ENCODE measurements around the gene RLN3.
A peak's percentile ranks its signal among the peaks of the same experiment; 100 is the strongest.

Gene RLN3, protein sequence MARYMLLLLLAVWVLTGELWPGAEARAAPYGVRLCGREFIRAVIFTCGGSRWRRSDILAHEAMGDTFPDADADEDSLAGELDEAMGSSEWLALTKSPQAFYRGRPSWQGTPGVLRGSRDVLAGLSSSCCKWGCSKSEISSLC

GRCh38 chr19:14027856-14028450 is at the start of gene RLN3:
Gene RLN3, plus strand, starts transcription at chr19:14028148. Its CDS starts 57 bp downstream, at chr19:14028205.
- in situ Hi-C loops (cut with MboI; ENCODE audit: low sequenced_read_pairs) = no loop called here
- Histone ChIP-seq H3K4me1 (peaks cover 8% of the 10 kb centered on the region), H3K36me3 (replicated peaks) (no peaks in the 10 kb centered on the region), H3K27me3 (ENCODE audit: low read depth) (no peaks in the 10 kb centered on the region), H3K9me3 (no peaks in the 10 kb centered on the region), H3K4me3 (no peak within 1 kb of the TSS)
- DNase-seq (ENCODE audit: low spot score in 2 of 2) = no peak

- peak in 1 of 2 experiments; percentile 58 for DNase-seq (ENCODE audit: low spot score in 2 of 2)
- Histone ChIP-seq H3K4me3 (no peak overlapping the region), H3K9me3 (no peaks in the 10 kb centered on the region), H3K4me1 (no peaks in the 10 kb centered on the region), H3K27me3 (ENCODE audit: low read depth) (no peaks in the 10 kb centered on the region), H3K36me3 (replicated peaks) (peaks cover 15% of the 10 kb centered on the region)
- in situ Hi-C loops (cut with MboI; ENCODE audit: low sequenced_read_pairs) = no loop called here
These were observed 49.4 kb upstream of the RLN3 start for GRCh38 chr19:13978351-13979243.

DNA sequence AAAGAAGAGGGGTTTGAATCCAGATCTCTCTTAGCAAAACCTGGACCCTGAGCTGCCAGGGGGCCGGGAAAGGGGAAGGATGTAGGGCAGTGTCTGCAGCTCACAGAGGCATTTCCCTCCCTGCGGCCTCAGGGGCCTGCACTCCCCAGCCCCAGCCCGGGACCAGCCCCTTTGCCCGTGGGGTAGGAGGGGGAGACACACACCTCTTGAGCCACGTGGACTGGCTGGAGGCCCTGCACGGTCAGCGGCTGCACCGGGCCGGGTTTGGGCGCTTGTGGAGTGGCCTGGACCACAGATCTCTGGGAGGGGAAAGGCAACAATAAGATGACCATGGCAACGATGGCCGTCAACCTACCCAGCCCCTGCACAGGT is 48.7 kb upstream of the RLN3 start:
- Histone ChIP-seq H3K36me3 (replicated peaks) (peaks cover 15% of the 10 kb centered on the region), H3K4me3 (no peak overlapping the region), H3K9me3 (no peaks in the 10 kb centered on the region), H3K4me1 (no peaks in the 10 kb centered on the region), H3K27me3 (ENCODE audit: low read depth) (no peaks in the 10 kb centered on the region)
- no peak for DNase-seq (ENCODE audit: low spot score in 2 of 2)
- in situ Hi-C loops (cut with MboI; ENCODE audit: low sequenced_read_pairs) = no loop called here

DNA sequence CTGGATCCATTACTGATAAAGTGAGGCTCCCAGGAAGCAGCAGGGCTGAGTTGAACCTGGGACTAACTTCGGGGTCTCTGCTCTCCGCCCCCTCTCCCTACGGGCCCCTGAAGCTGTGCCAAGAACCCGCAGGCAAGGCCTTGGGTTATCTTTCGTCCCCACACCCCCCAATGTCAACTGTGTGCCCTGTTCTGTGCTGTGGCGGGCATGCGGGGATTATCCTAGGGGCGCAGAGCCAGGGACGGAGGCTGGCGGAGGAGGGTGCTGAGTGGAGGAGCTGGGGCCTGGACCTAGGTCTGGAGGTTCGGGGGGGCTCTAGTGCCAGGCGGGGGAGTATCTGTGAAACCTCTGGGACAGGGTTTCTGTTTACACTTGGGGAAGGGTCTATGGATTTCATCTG is 48.3 kb upstream of the RLN3 start:
- H3K4me3 ChIP-seq = no peak overlapping the region
- H3K9me3 ChIP-seq = no peaks in the 10 kb centered on the region
- no peak for DNase-seq (ENCODE audit: low spot score in 2 of 2)
- H3K27me3 ChIP-seq (ENCODE audit: low read depth) = no peaks in the 10 kb centered on the region
- H3K36me3 ChIP-seq (replicated peaks) = peaks cover 15% of the 10 kb centered on the region
- in situ Hi-C loops (cut with MboI; ENCODE audit: low sequenced_read_pairs) = no loop called here
- H3K4me1 ChIP-seq = no peaks in the 10 kb centered on the region

DNA sequence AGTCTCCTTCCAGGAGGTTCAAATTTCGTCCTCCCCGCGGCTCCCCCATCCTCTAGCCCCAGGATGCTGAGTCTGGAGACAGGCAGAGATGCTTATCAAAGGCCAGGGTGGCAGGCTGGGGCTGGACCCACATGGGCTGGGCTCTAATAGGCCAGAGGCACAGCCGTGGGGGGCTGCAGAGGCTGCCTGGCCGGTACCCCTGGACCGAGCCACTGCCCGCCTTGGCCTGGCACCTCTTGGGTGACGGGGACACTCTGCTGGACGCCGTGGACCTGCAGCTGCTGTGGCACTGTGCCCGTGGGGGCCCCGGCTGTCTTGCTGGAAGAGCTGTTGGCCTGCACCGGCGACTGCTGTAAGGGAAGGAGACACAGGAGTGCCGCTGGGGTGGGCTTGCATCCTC is 47.6 kb upstream of the RLN3 start:
- Histone ChIP-seq H3K36me3 (replicated peaks) (peaks cover 14% of the 10 kb centered on the region), H3K4me1 (no peaks in the 10 kb centered on the region), H3K27me3 (ENCODE audit: low read depth) (no peaks in the 10 kb centered on the region), H3K4me3 (no peak overlapping the region), H3K9me3 (no peaks in the 10 kb centered on the region)
- no peak for DNase-seq (ENCODE audit: low spot score in 2 of 2)
- in situ Hi-C loops (cut with MboI; ENCODE audit: low sequenced_read_pairs) = no loop called here

DNA sequence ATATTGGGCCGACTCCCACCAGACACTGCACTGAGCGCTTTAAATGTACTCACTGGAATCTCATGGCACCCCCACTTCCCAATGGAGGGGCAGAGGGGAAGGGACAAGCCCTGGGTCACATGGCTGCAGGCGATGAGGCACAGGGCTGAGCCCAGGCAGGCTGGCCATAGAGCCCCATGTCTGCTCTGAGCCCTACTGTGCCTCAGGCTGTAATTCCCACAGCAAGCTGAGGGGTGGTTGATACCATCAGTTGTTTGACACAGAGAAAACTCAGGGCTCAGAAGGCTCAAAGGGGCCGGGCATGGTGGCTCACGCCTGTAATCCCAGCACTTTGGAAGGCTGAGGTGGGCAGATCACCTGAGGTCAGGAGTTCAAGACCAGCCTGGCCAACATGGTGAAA is 46.9 kb upstream of the RLN3 start:
- no peaks in the 10 kb centered on the region for H3K9me3 ChIP-seq
- in situ Hi-C loops (cut with MboI; ENCODE audit: low sequenced_read_pairs) = no loop called here
- no peak overlapping the region for H3K4me3 ChIP-seq
- DNase-seq (ENCODE audit: low spot score in 2 of 2) = no peak
- no peaks in the 10 kb centered on the region for H3K4me1 ChIP-seq
- H3K27me3 ChIP-seq (ENCODE audit: low read depth) = no peaks in the 10 kb centered on the region
- H3K36me3 ChIP-seq (replicated peaks) = peaks cover 9% of the 10 kb centered on the region

- Histone ChIP-seq H3K27me3 (ENCODE audit: low read depth) (no peaks in the 10 kb centered on the region), H3K4me3 (no peak overlapping the region), H3K9me3 (no peaks in the 10 kb centered on the region), H3K36me3 (replicated peaks) (peaks cover 5% of the 10 kb centered on the region; the same call in 1 of the 2 replicates), H3K4me1 (no peaks in the 10 kb centered on the region)
- in situ Hi-C loops (cut with MboI; ENCODE audit: low sequenced_read_pairs) = no loop called here
- DNase-seq (ENCODE audit: low spot score in 2 of 2) = no peak
These were observed 46.5 kb upstream of the RLN3 start for GRCh38 chr19:13981467-13981866.

GRCh38 chr19:13981988-13982501 is 45.9 kb upstream of the RLN3 start:
- DNase-seq (ENCODE audit: low spot score in 2 of 2) = no peak
- Histone ChIP-seq H3K4me3 (no peak overlapping the region), H3K36me3 (replicated peaks) (peaks cover 5% of the 10 kb centered on the region; the same call in 1 of the 2 replicates), H3K4me1 (no peaks in the 10 kb centered on the region), H3K27me3 (ENCODE audit: low read depth) (no peaks in the 10 kb centered on the region), H3K9me3 (no peaks in the 10 kb centered on the region)
- in situ Hi-C loops (cut with MboI; ENCODE audit: low sequenced_read_pairs) = no loop called here

DNA sequence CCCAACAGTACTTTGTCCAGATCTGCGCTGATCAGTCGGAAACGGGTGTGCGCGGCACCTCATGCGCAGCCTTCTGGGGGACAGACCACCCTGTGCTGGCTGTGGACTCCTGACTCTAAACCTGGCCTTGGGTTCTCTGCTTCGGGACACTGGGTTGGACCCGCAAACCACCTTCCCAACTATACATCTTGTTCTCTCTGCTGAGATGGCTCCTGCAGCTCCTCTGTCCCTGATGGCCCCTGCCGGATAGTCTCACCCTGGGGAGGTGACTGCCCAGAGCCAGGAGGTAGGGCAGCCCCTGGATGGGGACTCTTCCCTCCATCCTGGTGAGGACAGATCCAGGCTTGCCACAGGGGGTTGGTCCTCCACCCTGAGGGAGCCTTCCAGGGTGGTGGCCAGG is 45.2 kb upstream of the RLN3 start:
- Histone ChIP-seq H3K4me1 (no peaks in the 10 kb centered on the region), H3K36me3 (replicated peaks) (peaks cover 5% of the 10 kb centered on the region; the same call in 1 of the 2 replicates), H3K9me3 (no peaks in the 10 kb centered on the region), H3K4me3 (no peak overlapping the region), H3K27me3 (ENCODE audit: low read depth) (no peaks in the 10 kb centered on the region)
- no peak for DNase-seq (ENCODE audit: low spot score in 2 of 2)
- in situ Hi-C loops (cut with MboI; ENCODE audit: low sequenced_read_pairs) = no loop called here

DNA sequence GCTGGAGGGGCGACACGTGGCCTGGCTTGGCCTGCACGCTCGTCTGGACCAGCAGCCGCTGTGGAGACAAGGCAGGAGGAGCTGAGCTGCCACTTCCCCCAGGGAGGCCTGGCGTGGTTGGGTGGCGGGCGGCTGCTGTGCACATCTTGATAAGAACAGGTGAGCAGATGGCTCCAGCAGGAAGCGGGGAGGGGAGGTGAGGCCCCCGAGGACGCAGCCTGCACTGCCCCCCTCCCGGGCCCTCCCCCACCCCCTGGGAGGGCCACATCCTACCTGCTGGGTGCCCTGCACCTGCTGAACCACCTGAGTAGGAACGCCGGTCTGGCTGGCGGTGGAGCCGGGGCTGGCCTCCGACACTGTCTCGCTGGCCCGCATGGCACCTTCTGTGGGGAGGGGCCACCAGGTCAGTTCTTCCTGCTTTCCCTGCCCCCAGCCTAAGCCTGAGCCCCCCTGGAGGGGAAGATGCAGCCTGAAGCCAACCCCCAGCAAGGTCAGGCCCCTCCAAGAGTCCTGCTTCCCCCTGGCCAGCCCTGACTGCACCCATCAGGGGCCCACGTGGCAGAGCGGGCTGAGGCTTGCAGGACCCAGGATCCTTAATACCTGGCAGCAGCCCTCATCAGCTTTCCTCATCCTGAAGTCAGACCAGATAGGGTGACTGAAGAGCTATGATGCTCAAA is 44.6 kb upstream of the RLN3 start:
- Histone ChIP-seq H3K36me3 (replicated peaks) (peaks cover 5% of the 10 kb centered on the region; the same call in 1 of the 2 replicates), H3K27me3 (ENCODE audit: low read depth) (no peaks in the 10 kb centered on the region), H3K4me3 (no peak overlapping the region), H3K9me3 (no peaks in the 10 kb centered on the region), H3K4me1 (no peaks in the 10 kb centered on the region)
- no peak for DNase-seq (ENCODE audit: low spot score in 2 of 2)
- in situ Hi-C loops (cut with MboI; ENCODE audit: low sequenced_read_pairs) = no loop called here

- peaks cover 8% of the 10 kb centered on the region for H3K36me3 ChIP-seq (replicated peaks)
- no peaks in the 10 kb centered on the region for H3K4me1 ChIP-seq
- in situ Hi-C loops (cut with MboI; ENCODE audit: low sequenced_read_pairs) = no loop called here
- no peak for DNase-seq (ENCODE audit: low spot score in 2 of 2)
- H3K4me3 ChIP-seq = no peak overlapping the region
- H3K9me3 ChIP-seq = no peaks in the 10 kb centered on the region
- H3K27me3 ChIP-seq (ENCODE audit: low read depth) = no peaks in the 10 kb centered on the region
These were observed 43.8 kb upstream of the RLN3 start for GRCh38 chr19:13984186-13984585.

- Histone ChIP-seq H3K36me3 (replicated peaks) (peaks cover 8% of the 10 kb centered on the region), H3K4me1 (no peaks in the 10 kb centered on the region), H3K27me3 (ENCODE audit: low read depth) (no peaks in the 10 kb centered on the region), H3K9me3 (no peaks in the 10 kb centered on the region), H3K4me3 (no peak overlapping the region)
- DNase-seq (ENCODE audit: low spot score in 2 of 2) = no peak
- in situ Hi-C loops (cut with MboI; ENCODE audit: low sequenced_read_pairs) = no loop called here
These were observed 42.8 kb upstream of the RLN3 start for GRCh38 chr19:13984875-13985741.

DNA sequence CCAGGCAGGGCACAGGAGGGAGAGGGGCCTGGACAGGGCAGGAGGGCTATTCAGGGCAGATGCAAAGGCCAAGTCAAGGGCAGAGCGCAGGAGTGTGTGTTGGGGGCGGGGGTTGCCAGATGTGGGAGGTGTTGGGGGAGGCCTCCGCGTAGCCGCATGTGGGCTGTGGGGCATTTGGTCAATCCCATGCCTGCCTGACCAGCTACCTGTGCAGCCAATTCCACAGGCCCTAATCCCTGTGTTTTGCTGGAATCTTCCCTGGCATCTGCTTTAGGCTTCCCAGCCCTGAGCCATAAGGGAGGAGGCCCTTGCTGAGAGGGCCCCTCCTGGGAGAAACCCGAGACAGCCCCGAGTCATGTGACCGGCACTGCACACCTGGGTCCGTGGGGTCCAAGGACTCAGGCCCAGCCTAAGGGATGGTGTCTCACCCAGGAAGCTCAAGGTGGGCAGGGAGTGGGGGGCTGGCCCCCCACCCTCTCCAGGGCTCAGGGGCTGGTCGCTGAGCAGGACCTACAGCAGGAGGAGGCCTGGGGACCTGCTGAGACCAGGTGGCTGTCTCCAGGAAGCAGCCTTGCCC is 42.1 kb upstream of the RLN3 start:
- H3K4me1 ChIP-seq = no peaks in the 10 kb centered on the region
- peaks cover 8% of the 10 kb centered on the region for H3K36me3 ChIP-seq (replicated peaks)
- H3K27me3 ChIP-seq (ENCODE audit: low read depth) = no peaks in the 10 kb centered on the region
- no peaks in the 10 kb centered on the region for H3K9me3 ChIP-seq
- in situ Hi-C loops (cut with MboI; ENCODE audit: low sequenced_read_pairs) = no loop called here
- DNase-seq (ENCODE audit: low spot score in 2 of 2) = no peak
- H3K4me3 ChIP-seq = no peak overlapping the region

Measured in HAP-1 (cell line).